Naive thymus-derived CD8-positive, alpha-beta T cell (primary cell): ENCODE measurements around the gene HMCN1. TPM values are rescaled to one million over a fixed set of nuclear protein-coding genes. Genes with fewer than 3 reads are reported as not detected.
"Not testable (repeated sequence)": the region's sequence is repeated elsewhere in the genome, so short reads cannot be mapped to it uniquely, and the experiment has no call there.

Source experiments
- ATAC-seq, 2 donors: fragments of 150-1000 bp; cut with Tn5 transposase in 1 of 2; sonication (Bioruptor Pico), chemical (Tn5 transposase) in 1 of 2; 1 replicate in 1 of 2; 2 replicates in 1 of 2; pipeline ENCODE4 v1.10.0; 2021; ENCODE audit warnings: mild to moderate bottlenecking in 2 of 2, moderate library complexity in 2 of 2
- POLR2A ChIA-PET: fragments of 350-600 bp; sonication (Branson Sonifier 250); formaldehyde crosslinking; loops from one replicate; lab custom pipeline; 2021; ENCODE audit warnings: antibody characterized with exemption; lab: Charles Lee
- DNase-seq, 10 donors: peaks; one replicate each; pipeline versions ENCODE4 v3.0.0 to v3.0.0-alpha.2; 2020 to 2022
- H3K27ac Mint-ChIP-seq, 10 donors: one replicate each; pipeline ENCODE4 v1.8.0; 2020 to 2022; ENCODE audit warnings: mild to moderate bottlenecking in 10 of 10, mixed read lengths in 10 of 10, moderate library complexity in 4 of 10, inconsistent platforms in 1 of 10
- H3K27me3 Mint-ChIP-seq, 5 donors: one replicate each; pipeline ENCODE4 v1.8.0; 2021 to 2022; ENCODE audit warnings: mixed read lengths in 5 of 5
- H3K36me3 Mint-ChIP-seq, 3 donors: one replicate each; pipeline ENCODE4 v1.8.0; 2020 to 2022; ENCODE audit warnings: mixed read lengths in 3 of 3, mild to moderate bottlenecking in 2 of 3, inconsistent platforms in 1 of 3
- H3K4me1 Mint-ChIP-seq, 4 donors: one replicate each; pipeline ENCODE4 v1.8.0; 2021 to 2022; ENCODE audit warnings: mixed read lengths in 4 of 4
- H3K4me3 Mint-ChIP-seq, 10 donors: one replicate each; pipeline ENCODE4 v1.8.0; 2020 to 2022; ENCODE audit warnings: mild to moderate bottlenecking in 10 of 10, mixed read lengths in 10 of 10, moderate library complexity in 6 of 10, inconsistent platforms in 1 of 10
- H3K9me3 Mint-ChIP-seq, 9 donors: one replicate each; pipeline ENCODE4 v1.8.0; 2020 to 2022; ENCODE audit warnings: mixed read lengths in 9 of 9, mild to moderate bottlenecking in 3 of 9, inconsistent platforms in 1 of 9, moderate library complexity in 1 of 9
- polyA plus RNA-seq, 3 donors: library from polyadenylated mRNA; unstranded; fragments of 300-500 nt; fragmentation: Illumina TruSeq; gene quantifications; one replicate each; pipeline ENCODE4 v1.2.3, GENCODE V29; 2021
- total RNA-seq, 8 experiments: library from RNA in 2 of 8; stranded (reverse) in 2 of 8; gene quantifications; one replicate each; pipeline ENCODE4 v1.2.3 and lab custom pipeline; 2021 to 2026

Gene HMCN1
- total and polyA plus RNA-seq, 5 experiments from 2014 or later: 0.14 to 0.26 TPM; not detected in 3

GRCh38 chr1:185789501-185790193 lies 55.5 kb downstream of the HMCN1 start:
- H3K4me1 Mint-ChIP-seq: no peaks in the 10 kb centered on the region
- peaks cover 0 to 1% (median 0%) of the 10 kb centered on the region in 3 donors for H3K36me3 Mint-ChIP-seq
- POLR2A ChIA-PET: no interaction called here
- ATAC-seq (no peak), DNase-seq (no peak)
- peaks cover under 1 to 13% (median 11%) of the 10 kb centered on the region in 5 donors for H3K27me3 Mint-ChIP-seq
- no peak overlapping the region for H3K27ac Mint-ChIP-seq
- peaks cover 0 to 3% (median 0%) of the 10 kb centered on the region in 9 donors for H3K9me3 Mint-ChIP-seq
- no peak overlapping the region for H3K4me3 Mint-ChIP-seq

GRCh38 chr1:185790194-185790735 lies 56.1 kb downstream of the HMCN1 start:
- peaks cover 0 to under 1% (median 0%) of the 10 kb centered on the region in 9 donors for H3K9me3 Mint-ChIP-seq

GRCh38 chr1:185792040-185792439 lies 57.8 kb downstream of the HMCN1 start:
- no peak for DNase-seq
- H3K4me1 Mint-ChIP-seq: no peaks in the 10 kb centered on the region
- H3K4me3 Mint-ChIP-seq: no peak overlapping the region
- ATAC-seq: no peak
- POLR2A ChIA-PET: no interaction called here
- peaks cover 0 to 6% (median 4%) of the 10 kb centered on the region in 9 donors for H3K9me3 Mint-ChIP-seq
- H3K27ac Mint-ChIP-seq: no peak overlapping the region
- no peaks in the 10 kb centered on the region for H3K36me3 Mint-ChIP-seq
- H3K27me3 Mint-ChIP-seq: peaks cover 0 to 13% (median 10%) of the 10 kb centered on the region in 5 donors

More at GRCh38 chr1:185790194-185790735, 56.1 kb downstream of the HMCN1 start:
- Mint-ChIP-seq H3K27ac (no peak overlapping the region), H3K27me3 (peaks cover 0 to 13% (median 7%) of the 10 kb centered on the region in 5 donors), H3K36me3 (no peaks in the 10 kb centered on the region), H3K4me3 (no peak overlapping the region), H3K4me1 (no peaks in the 10 kb centered on the region)
- POLR2A ChIA-PET: no interaction called here
- DNase-seq (no peak), ATAC-seq (no peak)

GRCh38 chr1:185794495-185794894 lies 60.3 kb downstream of the HMCN1 start:
- ATAC-seq, H3K27ac Mint-ChIP-seq, DNase-seq, H3K4me1 Mint-ChIP-seq, H3K4me3 Mint-ChIP-seq, H3K36me3 Mint-ChIP-seq, POLR2A ChIA-PET: not testable (repeated sequence)
- peaks cover 1 to 27% (median 13%) of the 10 kb centered on the region in 9 donors for H3K9me3 Mint-ChIP-seq
- peaks cover 0 to 16% (median 1%) of the 10 kb centered on the region in 5 donors for H3K27me3 Mint-ChIP-seq

- Mint-ChIP-seq H3K4me3 (no peak overlapping the region), H3K4me1 (no peaks in the 10 kb centered on the region), H3K9me3 (peaks cover 3 to 31% (median 13%) of the 10 kb centered on the region in 9 donors), H3K27me3 (peaks cover 0 to 16% (median 2%) of the 10 kb centered on the region in 5 donors), H3K36me3 (peaks cover 0 to 10% (median 0%) of the 10 kb centered on the region in 3 donors), H3K27ac (no peak overlapping the region)
- POLR2A ChIA-PET: no interaction called here
- DNase-seq (no peak), ATAC-seq (no peak)
Observed at GRCh38 chr1:185795181-185795580, 61.0 kb downstream of the HMCN1 start.

GRCh38 chr1:185798505-185798904 lies 64.3 kb downstream of the HMCN1 start:
- ATAC-seq (no peak), DNase-seq (no peak)
- peaks cover 3 to 32% (median 13%) of the 10 kb centered on the region in 9 donors for H3K9me3 Mint-ChIP-seq
- H3K4me1 Mint-ChIP-seq: no peaks in the 10 kb centered on the region
- H3K36me3 Mint-ChIP-seq: peaks cover 0 to 11% (median 0%) of the 10 kb centered on the region in 3 donors
- POLR2A ChIA-PET: no interaction called here
- peaks cover 0 to 16% (median 3%) of the 10 kb centered on the region in 5 donors for H3K27me3 Mint-ChIP-seq
- no peak overlapping the region for H3K27ac Mint-ChIP-seq
- H3K4me3 Mint-ChIP-seq: no peak overlapping the region

GRCh38 chr1:185803241-185803640 lies 69.0 kb downstream of the HMCN1 start:
- Mint-ChIP-seq H3K36me3 (peaks cover 0 to 8% (median 0%) of the 10 kb centered on the region in 3 donors), H3K4me1 (no peaks in the 10 kb centered on the region), H3K9me3 (peaks cover 0 to 16% (median 6%) of the 10 kb centered on the region in 9 donors), H3K27ac (no peak overlapping the region), H3K27me3 (peaks cover 0 to 9% (median 8%) of the 10 kb centered on the region in 5 donors), H3K4me3 (no peak overlapping the region)
- ATAC-seq (no peak), DNase-seq (no peak)
- POLR2A ChIA-PET: no interaction called here

GRCh38 chr1:185804206-185804605 lies 70.0 kb downstream of the HMCN1 start:
- POLR2A ChIA-PET: no interaction called here
- Mint-ChIP-seq H3K27ac (no peak overlapping the region), H3K9me3 (peaks cover 0 to 7% (median 2%) of the 10 kb centered on the region in 9 donors), H3K27me3 (peaks cover 0 to 13% (median 8%) of the 10 kb centered on the region in 5 donors), H3K36me3 (peaks cover 0 to 4% (median 0%) of the 10 kb centered on the region in 3 donors), H3K4me1 (no peaks in the 10 kb centered on the region), H3K4me3 (no peak overlapping the region)
- no peak for DNase-seq
- ATAC-seq: no peak

GRCh38 chr1:185804608-185805007 lies 70.4 kb downstream of the HMCN1 start:
- H3K9me3 Mint-ChIP-seq: peaks cover 0 to 5% (median 0%) of the 10 kb centered on the region in 9 donors
- H3K27ac Mint-ChIP-seq: no peak overlapping the region
- peaks cover 0 to 4% (median 0%) of the 10 kb centered on the region in 3 donors for H3K36me3 Mint-ChIP-seq
- no peak overlapping the region for H3K4me3 Mint-ChIP-seq
- POLR2A ChIA-PET: no interaction called here
- DNase-seq: no peak
- H3K27me3 Mint-ChIP-seq: peaks cover 0 to 13% (median 8%) of the 10 kb centered on the region in 5 donors
- H3K4me1 Mint-ChIP-seq: no peaks in the 10 kb centered on the region
- ATAC-seq: no peak

GRCh38 chr1:185807275-185807674 lies 73.1 kb downstream of the HMCN1 start:
- ATAC-seq (no peak), DNase-seq (no peak)
- POLR2A ChIA-PET: no interaction called here
- H3K36me3 Mint-ChIP-seq: no peaks in the 10 kb centered on the region
- H3K9me3 Mint-ChIP-seq: no peaks in the 10 kb centered on the region
- H3K27me3 Mint-ChIP-seq: peaks cover 0 to 11% (median 6%) of the 10 kb centered on the region in 5 donors
- no peaks in the 10 kb centered on the region for H3K4me1 Mint-ChIP-seq
- H3K4me3 Mint-ChIP-seq: no peak overlapping the region
- no peak overlapping the region for H3K27ac Mint-ChIP-seq

GRCh38 chr1:185808631-185809030 lies 74.4 kb downstream of the HMCN1 start:
- Mint-ChIP-seq H3K4me1 (no peaks in the 10 kb centered on the region), H3K27me3 (peaks cover 0 to 11% (median 6%) of the 10 kb centered on the region in 5 donors), H3K27ac (no peak overlapping the region), H3K36me3 (no peaks in the 10 kb centered on the region), H3K4me3 (no peak overlapping the region), H3K9me3 (no peaks in the 10 kb centered on the region)
- DNase-seq (no peak), ATAC-seq (no peak)
- POLR2A ChIA-PET: no interaction called here

- Mint-ChIP-seq H3K4me3 (no peak overlapping the region), H3K27ac (no peak overlapping the region), H3K36me3 (no peaks in the 10 kb centered on the region), H3K4me1 (no peaks in the 10 kb centered on the region), H3K27me3 (peaks cover 0 to 4% (median 0%) of the 10 kb centered on the region in 5 donors), H3K9me3 (no peaks in the 10 kb centered on the region)
- POLR2A ChIA-PET: interaction anchor here (0.7 kb wide), 1 partner anchor 41 kb away, joined by 3 read pairs; no protein-coding TSS in a partner anchor
- DNase-seq: no peak
- no peak for ATAC-seq
Observed at GRCh38 chr1:185811073-185811709, 77.0 kb downstream of the HMCN1 start.

GRCh38 chr1:185812934-185813333 lies 78.7 kb downstream of the HMCN1 start:
- no peak for ATAC-seq
- H3K27me3 Mint-ChIP-seq: peaks cover 0 to 6% (median 4%) of the 10 kb centered on the region in 5 donors
- no peak overlapping the region for H3K27ac Mint-ChIP-seq
- DNase-seq: no peak
- no peak overlapping the region for H3K4me3 Mint-ChIP-seq
- no peaks in the 10 kb centered on the region for H3K4me1 Mint-ChIP-seq
- no peaks in the 10 kb centered on the region for H3K9me3 Mint-ChIP-seq
- no peaks in the 10 kb centered on the region for H3K36me3 Mint-ChIP-seq
- POLR2A ChIA-PET: no interaction called here
